IMR-90 (cell line): ENCODE results near the gene LAPTM5. TPM values are rescaled to one million over a fixed set of nuclear protein-coding genes. Genes with fewer than 3 reads are reported as not detected.

ENCODE experiments used
- ATAC-seq: fragments of 200-7000 bp; cut with Tn5 transposase; 2 replicates; pipeline ENCODE4 v1.9.1; 2020; ENCODE audit warnings: low read depth, mild to moderate bottlenecking, moderate library complexity
- BruUV-seq: library from RNA; stranded (reverse); fragments of 400-500 nt; replicated peaks from 2 replicates; lab custom pipeline; 2021; lab: Mats Ljungman, UMichigan
- CTCF ChIA-PET: fragments of 300-600 bp; formaldehyde crosslinking; extraction: SDS; loops from one replicate; lab custom pipeline; 2021; ENCODE audit warnings: antibody characterized with exemption; lab: Yijun Ruan, JAX
- POLR2A ChIA-PET: fragments of 300-600 bp; sonication (Branson Sonifier 250); formaldehyde crosslinking; loops from one replicate; lab custom pipeline; 2022; ENCODE audit warnings: antibody characterized with exemption; ENCODE audit not compliant: unreplicated experiment; lab: Charles Lee
- DNase-seq: peaks from one replicate; pipeline ENCODE4 v3.0.0; 2013
- H2AFZ ChIP-seq: replicated peaks from 2 replicates; pipeline ENCODE3; 2013; ENCODE audit warnings: low read length, mild to moderate bottlenecking; ENCODE audit not compliant: poor library complexity
- H2AK5ac ChIP-seq: 2 replicates; pipeline ENCODE4 v1.6.1; 2013; ENCODE audit warnings: low read depth, low read length, inconsistent platforms
- H2AK9ac ChIP-seq: replicated peaks from 2 replicates; pipeline ENCODE3; 2013; ENCODE audit warnings: mild to moderate bottlenecking, low read depth, low read length, moderate library complexity; ENCODE audit not compliant: poor library complexity
- H2BK120ac ChIP-seq: 2 replicates; pipeline ENCODE4 v1.6.1; 2013; ENCODE audit warnings: low read depth, low read length, inconsistent platforms
- H2BK15ac ChIP-seq: 3 replicates; pipeline ENCODE4 v1.6.1; 2013; ENCODE audit warnings: low read depth, low read length, inconsistent platforms
- H2BK20ac ChIP-seq: 2 replicates; pipeline ENCODE4 v1.6.1; 2013; ENCODE audit warnings: low read depth, mild to moderate bottlenecking, inconsistent platforms, low read length, moderate library complexity
- H2BK5ac ChIP-seq: 2 replicates; pipeline ENCODE4 v1.6.1; 2013; ENCODE audit warnings: mild to moderate bottlenecking, low read depth, low read length, inconsistent platforms; ENCODE audit not compliant: poor library complexity, severe bottlenecking
- H3K14ac ChIP-seq: replicated peaks from 2 replicates; pipeline ENCODE4 v1.6.1; 2013; ENCODE audit warnings: low read depth, low read length, inconsistent platforms
- H3K18ac ChIP-seq: 2 replicates; pipeline ENCODE4 v1.6.1; 2013; ENCODE audit warnings: low read depth, low read length, control low read depth
- H3K23ac ChIP-seq: 2 replicates; pipeline ENCODE4 v1.6.1; 2013; ENCODE audit warnings: low read depth, low read length, inconsistent platforms
- H3K27ac ChIP-seq: 2 replicates; pipeline ENCODE4 v1.5.1; 2013; ENCODE audit warnings: mild to moderate bottlenecking, control low read depth, low read length; ENCODE audit not compliant: insufficient read depth
- H3K27me3 ChIP-seq: 2 replicates; pipeline ENCODE4 v1.6.1; 2013; ENCODE audit warnings: low read length; ENCODE audit not compliant: control insufficient read depth, insufficient read depth
- H3K36me3 ChIP-seq: 2 replicates; pipeline ENCODE4 v1.6.1; 2013; ENCODE audit warnings: low read length, mixed read lengths; ENCODE audit not compliant: control insufficient read depth, insufficient read depth
- H3K4ac ChIP-seq: 2 replicates; pipeline ENCODE4 v1.6.1; 2013; ENCODE audit warnings: low read depth, low read length, inconsistent platforms
- H3K4me1 ChIP-seq: 2 replicates; pipeline ENCODE4 v1.6.1; 2013; ENCODE audit warnings: low read length, mixed read lengths; ENCODE audit not compliant: control insufficient read depth, insufficient read depth
- H3K4me2 ChIP-seq: 2 replicates; pipeline ENCODE4 v1.6.1; 2013; ENCODE audit warnings: low read depth, mild to moderate bottlenecking, control low read depth, low read length, moderate library complexity
- H3K4me3 ChIP-seq: 2 replicates; pipeline ENCODE4 v1.5.1; 2013; ENCODE audit warnings: low read depth, mild to moderate bottlenecking, control low read depth, low read length, moderate library complexity; ENCODE audit not compliant: insufficient read depth
- H3K56ac ChIP-seq: 2 replicates; pipeline ENCODE4 v1.6.1; 2013; ENCODE audit warnings: low read length, inconsistent platforms; ENCODE audit not compliant: insufficient read depth; ENCODE audit errors: extremely low read depth
- H3K79me1 ChIP-seq, 2 experiments: 2 replicates each; pipeline ENCODE4 v1.6.1; 2013; ENCODE audit warnings: low read length in 2 of 2, inconsistent platforms in 1 of 2, low read depth in 1 of 2
- H3K9ac ChIP-seq: 2 replicates; pipeline ENCODE4 v1.6.1; 2013; ENCODE audit warnings: low read depth, low read length, control low read depth
- H3K9me1 ChIP-seq: 2 replicates; pipeline ENCODE4 v1.6.1; 2013; ENCODE audit warnings: low read length, inconsistent platforms; ENCODE audit not compliant: insufficient read depth
- H3K9me3 ChIP-seq: 2 replicates; pipeline ENCODE4 v1.6.1; 2013; ENCODE audit warnings: low read length; ENCODE audit not compliant: control insufficient read depth, insufficient read depth
- H4K20me1 ChIP-seq: 2 replicates; pipeline ENCODE4 v1.6.1; 2013; ENCODE audit warnings: low read length, inconsistent platforms; ENCODE audit not compliant: insufficient read depth
- H4K5ac ChIP-seq: 2 replicates; pipeline ENCODE4 v1.6.1; 2013; ENCODE audit warnings: mild to moderate bottlenecking, low read depth, low read length, control low read depth
- H4K8ac ChIP-seq, 2 experiments: 2 replicates each; pipeline ENCODE4 v1.6.1; 2013; ENCODE audit warnings: low read depth in 2 of 2, low read length in 2 of 2, control low read depth in 1 of 2, inconsistent platforms in 1 of 2
- H4K91ac ChIP-seq: 2 replicates; pipeline ENCODE4 v1.6.1; 2013; ENCODE audit warnings: low read depth, low read length, inconsistent platforms; ENCODE audit not compliant: insufficient read depth
- CEBPB ChIP-seq: IDR thresholded peaks from 2 replicates; pipeline ENCODE4 v1.6.1; 2012; ENCODE audit warnings: low read depth, low read length, improper control_type of control experiment
- CHD1 ChIP-seq: IDR thresholded peaks from 2 replicates; pipeline ENCODE4 v1.6.1; 2012; ENCODE audit warnings: low read depth, low read length, improper control_type of control experiment
- FOS ChIP-seq: fragments of 150-350 bp; IDR thresholded peaks from 2 replicates; pipeline ENCODE4 v1.6.1; 2016; ENCODE audit warnings: low read depth, low read length
- MXI1 ChIP-seq: IDR thresholded peaks from 2 replicates; pipeline ENCODE4 v1.6.1; 2012; ENCODE audit warnings: low read depth, mild to moderate bottlenecking, low read length, moderate library complexity, borderline replicate concordance
- POLR2A ChIP-seq: IDR thresholded peaks from 2 replicates; pipeline ENCODE4 v1.6.1; 2012; ENCODE audit warnings: mild to moderate bottlenecking, low read depth, low read length
- SMC3 ChIP-seq: fragments of 150-350 bp; IDR thresholded peaks from 2 replicates; pipeline ENCODE4 v1.6.1; 2016; ENCODE audit warnings: low read depth, mild to moderate bottlenecking, antibody characterized with exemption, low read length, moderate library complexity
- WGBS, 2 experiments: methylation state at CpG; one replicate each; pipeline versions ENCODE4 v1.1.5 to v1.1.7; 2013; ENCODE audit warnings: missing lambda C conversion rate in 2 of 2; ENCODE audit not compliant: insufficient read length in 1 of 2; ENCODE audit errors: extremely low coverage in 2 of 2; 5-methylcytosine and 5-hydroxymethylcytosine counted together
- dilution Hi-C: fragments of 300-500 bp; cut with HindIII; formaldehyde crosslinking; loops from one replicate; pipeline ENCODE4 v1.14.3; 2018; ENCODE audit warnings: low sequenced_read_pairs; ENCODE audit not compliant: unreplicated experiment
- in situ Hi-C: fragments of 300-500 bp; cut with MboI; formaldehyde crosslinking; loops from 3 replicates; pipeline ENCODE4 v1.14.3; 2019; ENCODE audit warnings: low sequenced_read_pairs, inconsistent platforms, mixed read lengths
- intact Hi-C: fragments of 100-400 bp; cut with micrococcal nuclease; formaldehyde crosslinking; loops from 2 replicates; pipeline ENCODE4 v1.10.0; 2022
- polyA plus RNA-seq, 3 experiments: library from polyadenylated mRNA; depleted of rRNA; stranded (reverse); fragments of >200 nt; gene quantifications; 2 replicates each; pipeline ENCODE4 v1.2.3, GENCODE V29; 2012; ENCODE audit warnings: low replicate concordance in 1 of 3
- total RNA-seq: library from RNA; depleted of rRNA; stranded (reverse); fragments of >200 nt; gene quantifications from 2 replicates; pipeline ENCODE4 v1.2.3, GENCODE V29; 2012

The LAPTM5 gene
- total and polyA plus RNA-seq, 2 of the 4 experiments (the other 2 are of a cell fraction) = 0.09 TPM; not detected in 1

DNA sequence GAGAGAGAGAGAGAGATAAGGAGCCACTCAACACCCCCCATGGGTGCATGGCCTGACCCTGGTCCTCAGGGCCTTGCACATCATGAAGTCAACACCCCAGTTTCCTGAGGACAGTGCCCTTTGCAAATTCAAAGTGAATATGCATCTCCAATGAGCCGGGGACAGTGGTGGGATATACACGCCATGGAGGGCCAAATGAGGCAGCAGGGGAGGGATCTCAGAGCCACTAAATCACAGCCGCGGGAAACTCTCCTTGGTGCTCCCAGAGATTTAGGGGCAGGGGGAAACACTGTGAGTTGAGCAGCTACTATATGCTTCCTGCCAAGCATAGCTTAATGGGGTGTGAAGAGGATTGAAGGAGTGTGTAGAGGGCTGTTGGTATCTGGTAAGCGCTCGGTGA is 69.7 kb downstream of the LAPTM5 start:
- in situ Hi-C loops (no loop called here), intact Hi-C loops (no loop called here)
- CTCF ChIA-PET = no interaction called here

More for the DNA sequence above, 69.7 kb downstream of the LAPTM5 start:
- H3K18ac ChIP-seq = no peak overlapping the region
- WGBS, 2 experiments = no CpG with 5 or more reads among the region's 6 CpGs
- H4K5ac ChIP-seq = no peak overlapping the region
- no peak overlapping the region for H3K14ac ChIP-seq
- no peak overlapping the region for H2BK120ac ChIP-seq
- no peak overlapping the region for H3K9ac ChIP-seq
- H3K4me2 ChIP-seq = no peak overlapping the region
- BruUV-seq = no TSS peak
- H3K9me1 ChIP-seq = no peaks in the 10 kb centered on the region
- no peak overlapping the region for H3K4ac ChIP-seq
- no peak overlapping the region for H4K8ac ChIP-seq
- H2BK5ac ChIP-seq = no peak overlapping the region
- H3K4me3 ChIP-seq = no peak overlapping the region
- ATAC-seq (no peak), DNase-seq (no peak)
- no peaks in the 10 kb centered on the region for H3K79me1 ChIP-seq
- no peak overlapping the region for H2AK5ac ChIP-seq
- H3K27ac ChIP-seq = no peak overlapping the region
- H3K27me3 ChIP-seq = peaks cover 56% of the 10 kb centered on the region
- POLR2A ChIA-PET = no interaction called here
- dilution Hi-C loops = no loop called here
- H2AK9ac ChIP-seq = no peak overlapping the region
- H3K56ac ChIP-seq = no peak overlapping the region
- TF ChIP-seq FOS (no peak), POLR2A (no peak), CHD1 (no peak), CEBPB (no peak), MXI1 (no peak), SMC3 (no peak)
- no peak overlapping the region for H3K23ac ChIP-seq
- no peak overlapping the region for H4K91ac ChIP-seq
- no peak overlapping the region for H2BK20ac ChIP-seq
- H2BK15ac ChIP-seq = no peak overlapping the region
- peaks cover 3% of the 10 kb centered on the region; the same call in 1 of the 2 replicates for H3K9me3 ChIP-seq
- no peak overlapping the region for H2AFZ ChIP-seq
- H3K36me3 ChIP-seq = no peaks in the 10 kb centered on the region
- H4K20me1 ChIP-seq = no peaks in the 10 kb centered on the region
- no peaks in the 10 kb centered on the region for H3K4me1 ChIP-seq
